ENCODE results near the gene DISP2. TPM values are rescaled to one million over a fixed set of nuclear protein-coding genes. Genes with fewer than 3 reads are reported as not detected.

DISP2 gene
- total RNA-seq, 2 experiments from 2014 or later = 0.02 to 0.05 TPM

DNA sequence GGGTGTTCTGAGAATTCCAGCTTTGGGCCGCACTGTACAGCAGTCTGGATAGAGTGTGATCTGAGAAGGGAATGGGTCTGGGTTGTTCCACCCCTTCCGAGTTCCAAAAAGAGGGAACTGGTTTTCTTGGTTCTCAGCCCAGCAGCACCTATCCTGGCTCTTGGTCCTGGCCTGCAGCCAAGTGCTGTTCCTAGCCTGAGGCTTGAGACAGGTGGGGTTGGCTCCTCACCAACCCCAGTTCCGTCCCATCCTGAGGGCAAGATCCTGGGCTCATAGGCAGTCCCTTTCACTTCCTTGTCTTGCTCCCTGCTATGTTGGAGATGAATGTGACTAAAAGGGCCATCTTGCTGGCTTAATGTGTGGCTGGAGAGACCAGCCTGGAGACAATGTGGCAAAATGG lies 62.8 kb downstream of the DISP2 start:
- no peaks in the 10 kb centered on the region for H3K9me3 Mint-ChIP-seq
- no peaks in the 10 kb centered on the region for H3K27me3 Mint-ChIP-seq
- ChIA-PET CTCF (interaction anchor here (0.6 to 8.8 kb wide), 12 partner anchors 16 to 519 kb away, joined by 3 to 216 read pairs (median 10); partner anchors contain the start of genes CCDC9B, INAFM2, IVD and PLCB2), POLR2A (no interaction called here)
- no peak overlapping the region for H3K27ac Mint-ChIP-seq
- no peak for DNase-seq
- H3K36me3 Mint-ChIP-seq = no peaks in the 10 kb centered on the region
- no peak overlapping the region for H3K4me3 Mint-ChIP-seq
- H3K4me1 Mint-ChIP-seq (ENCODE audit: low read depth) = no peaks in the 10 kb centered on the region
- intact Hi-C loops (cut with micrococcal nuclease) = loop anchor here (1.0 to 5.0 kb wide), 2 partner anchors 52 to 138 kb away; partner anchors contain the start of gene ANKRD63

DNA sequence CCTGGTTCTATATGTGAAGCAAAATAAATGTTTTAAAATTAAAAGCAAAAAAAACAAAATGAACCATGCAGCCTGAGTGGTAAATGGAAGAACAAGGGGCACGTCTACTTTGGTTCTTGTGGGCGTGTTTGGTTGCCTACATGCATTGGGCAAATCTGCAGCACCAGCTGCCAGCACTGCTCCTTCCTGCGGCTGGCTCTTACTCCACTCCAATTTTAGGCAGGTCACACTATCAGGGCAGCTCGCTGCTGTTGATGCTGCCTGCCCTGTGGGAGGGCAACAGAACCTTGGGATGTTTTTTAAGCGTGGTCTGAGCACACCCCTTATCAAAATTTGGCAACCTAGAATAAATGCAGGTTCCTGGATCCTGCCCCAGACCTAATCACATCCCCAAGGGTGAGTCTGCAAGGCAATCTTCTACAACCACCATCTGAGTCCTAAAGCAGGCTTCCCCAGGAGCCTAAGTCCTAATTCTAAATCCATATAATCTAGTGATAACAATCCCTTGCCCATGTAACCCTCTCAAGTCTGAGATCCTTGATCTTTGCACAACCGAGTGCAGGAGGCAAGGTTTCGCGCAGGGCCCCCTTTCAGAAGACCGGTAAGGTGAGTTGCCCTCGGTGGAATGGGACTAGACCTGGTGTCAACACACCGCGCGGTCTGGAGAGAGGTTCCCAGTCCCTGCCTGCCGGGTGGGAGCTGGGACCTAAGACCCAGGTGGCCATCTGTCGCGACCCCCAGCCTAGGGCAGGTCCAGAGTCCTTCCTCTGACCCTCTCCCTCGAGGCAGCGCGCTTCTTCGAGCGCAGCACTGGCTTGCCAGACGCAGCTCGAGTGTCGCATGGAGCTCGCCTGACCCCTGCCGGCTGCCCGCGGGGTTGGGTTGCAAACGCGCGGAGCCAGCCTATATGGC lies 63.5 kb downstream of the DISP2 start:
- no peak overlapping the region for H3K4me3 Mint-ChIP-seq
- H3K36me3 Mint-ChIP-seq = no peaks in the 10 kb centered on the region
- DNase-seq = peak; percentile 87
- POLR2A ChIA-PET = interaction anchor here (1.1 kb wide), 1 partner anchor 113 kb away, joined by 3 read pairs; the partner anchor contains the start of gene PLCB2
- H3K27me3 Mint-ChIP-seq = no peaks in the 10 kb centered on the region
- no peaks in the 10 kb centered on the region for H3K4me1 Mint-ChIP-seq (ENCODE audit: low read depth)
- CTCF ChIA-PET = interaction anchor here (0.6 to 8.8 kb wide), 29 partner anchors 14 to 518 kb away, joined by 3 to 216 read pairs (median 5); partner anchors contain the start of genes CCDC9B, INAFM2, IVD and PLCB2
- intact Hi-C loops (cut with micrococcal nuclease) = loop anchor here (1.0 to 5.0 kb wide), 3 partner anchors 53 to 139 kb away; partner anchors contain the start of gene ANKRD63
- no peak overlapping the region for H3K27ac Mint-ChIP-seq
- H3K9me3 Mint-ChIP-seq = no peaks in the 10 kb centered on the region

DNA sequence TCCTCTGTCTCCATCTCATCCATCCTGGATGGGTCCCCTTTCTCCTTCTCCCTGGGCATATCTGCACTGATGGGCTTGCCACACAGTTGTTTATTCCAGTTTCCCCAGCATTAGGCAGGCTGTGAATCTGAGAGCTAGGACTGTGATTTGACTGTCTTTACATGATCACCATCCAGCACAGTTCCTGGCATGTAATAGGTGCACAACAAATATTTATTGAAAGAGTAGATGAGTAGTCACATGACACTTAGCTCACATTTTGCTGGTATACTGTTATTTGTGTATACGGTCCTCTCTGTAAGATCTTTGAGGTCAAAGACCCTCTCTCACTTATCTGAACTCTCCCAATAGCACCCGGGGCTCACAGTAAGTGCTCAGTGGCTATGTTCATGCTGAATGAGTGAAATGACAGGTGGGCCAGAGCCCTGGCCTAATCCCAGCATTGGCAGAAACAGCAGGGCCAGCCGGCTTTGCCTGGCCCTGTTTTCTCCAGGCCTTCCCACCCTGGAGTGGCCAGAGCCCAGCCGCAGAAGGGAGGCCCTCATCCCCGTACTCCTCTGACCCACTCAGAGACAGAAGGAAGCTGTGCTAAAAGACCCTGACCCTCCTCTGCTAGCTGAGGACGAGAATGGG lies 66.6 kb downstream of the DISP2 start:
- ChIA-PET CTCF (interaction anchor here (1.2 to 8.8 kb wide), 4 partner anchors 56 to 106 kb away, joined by 3 to 216 read pairs (median 17); partner anchors contain the start of gene CCDC9B), POLR2A (interaction anchor here (0.6 kb wide), 1 partner anchor 18 kb away, joined by 3 read pairs; no protein-coding TSS in a partner anchor)
- H3K4me1 Mint-ChIP-seq (ENCODE audit: low read depth) = no peaks in the 10 kb centered on the region
- no peak for DNase-seq
- no peaks in the 10 kb centered on the region for H3K9me3 Mint-ChIP-seq
- H3K4me3 Mint-ChIP-seq = no peak overlapping the region
- intact Hi-C loops (cut with micrococcal nuclease) = loop anchor here (5.0 kb wide), 1 partner anchor 142 kb away; the partner anchor contains the start of gene ANKRD63
- H3K36me3 Mint-ChIP-seq = no peaks in the 10 kb centered on the region
- H3K27me3 Mint-ChIP-seq = no peaks in the 10 kb centered on the region
- H3K27ac Mint-ChIP-seq = no peak overlapping the region

DNA sequence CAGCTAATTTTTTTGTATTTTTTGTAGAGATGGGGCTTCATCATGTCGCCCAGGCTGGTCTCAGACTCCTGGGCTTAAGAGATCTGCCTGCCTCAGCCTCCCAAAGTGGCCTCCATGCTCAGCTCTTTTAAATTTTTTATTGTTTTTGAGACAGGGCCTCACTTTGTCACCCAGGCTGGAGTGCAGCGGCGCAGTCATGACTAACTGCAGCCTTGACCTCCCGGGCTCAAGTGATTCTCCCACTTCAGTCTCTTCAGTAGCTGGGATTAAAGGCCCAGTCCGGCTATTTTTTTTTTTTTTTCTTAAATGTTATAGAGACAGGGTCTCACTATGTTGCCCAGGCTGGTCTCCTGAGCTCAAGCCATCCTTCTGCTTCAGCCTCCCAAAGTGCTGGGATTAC lies 67.7 kb downstream of the DISP2 start:
- Mint-ChIP-seq H3K9me3 (no peaks in the 10 kb centered on the region), H3K4me3 (no peak overlapping the region), H3K27me3 (no peaks in the 10 kb centered on the region), H3K36me3 (no peaks in the 10 kb centered on the region), H3K27ac (no peak overlapping the region), H3K4me1 (ENCODE audit: low read depth) (no peaks in the 10 kb centered on the region)
- no peak for DNase-seq
- CTCF ChIA-PET = interaction anchor here (0.7 to 8.8 kb wide), 3 partner anchors 85 to 147 kb away, joined by 3 to 216 read pairs (median 3); partner anchors contain the start of gene CCDC9B
- intact Hi-C loops (cut with micrococcal nuclease) = no loop called here
- POLR2A ChIA-PET = interaction anchor here (0.9 kb wide), 1 partner anchor 12 kb away, joined by 3 read pairs; no protein-coding TSS in a partner anchor

DNA sequence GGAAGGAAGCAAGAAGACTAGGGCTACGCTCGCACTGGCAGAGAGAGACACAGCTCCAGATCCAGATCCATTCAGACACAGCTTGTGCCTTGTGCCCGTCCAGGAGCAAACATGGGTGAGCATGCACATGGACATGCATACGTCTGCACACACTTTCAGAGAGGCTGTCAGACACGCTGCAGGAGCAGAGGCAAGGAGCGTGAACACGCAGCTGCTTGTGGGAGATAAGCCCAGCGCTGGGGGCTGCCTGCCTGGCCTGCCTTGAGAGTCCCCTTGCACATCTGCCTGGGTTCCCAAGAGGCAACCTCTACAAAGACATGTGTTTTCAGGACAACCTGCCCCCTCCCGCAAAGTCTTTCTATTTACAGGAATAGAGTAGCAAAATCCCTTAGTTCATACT lies 69.2 kb downstream of the DISP2 start:
- Mint-ChIP-seq H3K9me3 (no peaks in the 10 kb centered on the region), H3K27ac (no peak overlapping the region), H3K4me3 (no peak overlapping the region), H3K4me1 (ENCODE audit: low read depth) (no peaks in the 10 kb centered on the region), H3K36me3 (no peaks in the 10 kb centered on the region), H3K27me3 (no peaks in the 10 kb centered on the region)
- POLR2A ChIA-PET = no interaction called here
- intact Hi-C loops (cut with micrococcal nuclease) = no loop called here
- no peak for DNase-seq
- CTCF ChIA-PET = interaction anchor here (8.8 kb wide), 1 partner anchor 86 kb away, joined by 216 read pairs; the partner anchor contains the start of gene CCDC9B

DNA sequence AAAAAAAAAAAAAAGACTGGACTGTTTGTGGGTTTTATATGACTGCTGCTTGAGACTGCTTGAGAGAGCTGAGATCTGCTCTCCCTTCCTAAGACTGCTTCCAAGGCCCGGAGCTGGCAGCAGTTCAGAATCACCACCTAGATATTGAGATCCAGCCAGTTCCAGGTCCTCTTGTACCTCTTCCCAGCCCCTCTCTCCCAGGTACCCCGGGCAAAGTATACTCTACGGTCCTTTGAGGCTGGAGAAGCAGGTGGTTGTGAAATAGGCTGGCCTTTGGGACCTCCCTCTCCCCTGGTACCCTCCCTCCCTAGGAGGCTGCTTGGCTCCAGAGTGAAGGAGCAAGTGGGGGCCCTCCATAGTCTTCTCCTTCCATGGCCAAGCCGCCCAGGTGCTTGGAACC lies 70.2 kb downstream of the DISP2 start:
- no peak for DNase-seq
- Mint-ChIP-seq H3K27me3 (no peaks in the 10 kb centered on the region), H3K9me3 (no peaks in the 10 kb centered on the region), H3K27ac (no peak overlapping the region), H3K36me3 (no peaks in the 10 kb centered on the region), H3K4me1 (ENCODE audit: low read depth) (no peaks in the 10 kb centered on the region), H3K4me3 (no peak overlapping the region)
- ChIA-PET CTCF (interaction anchor here (1.2 kb wide), 1 partner anchor 60 kb away, joined by 3 read pairs; no protein-coding TSS in a partner anchor), POLR2A (no interaction called here)
- intact Hi-C loops (cut with micrococcal nuclease) = no loop called here

Other genes starting within 250 kb of the DISP2 start
- 1 to 10 TPM; 6.9 to 7.3 TPM for gene BMF, start 249.3 kb upstream of the DISP2 start, total RNA-seq
- 10 to 100 TPM; 88.8 to 96.1 TPM for gene BUB1B, start 197.2 kb upstream of the DISP2 start, total RNA-seq
- gene PAK6, start 119.2 kb upstream of the DISP2 start, total RNA-seq = under 1 TPM; 0.69 to 0.73 TPM
- not detected for gene ANKRD63, start 75.2 kb upstream of the DISP2 start, total RNA-seq
- 10 to 100 TPM; 65.3 to 70.7 TPM for gene PLCB2, start 50.3 kb upstream of the DISP2 start, total RNA-seq
- 1 to 10 TPM; 6.7 to 7.4 TPM for gene INAFM2, start 34.5 kb upstream of the DISP2 start, total RNA-seq
- 1 to 10 TPM in 1 of 2 experiments, under 1 TPM in 1; 0.53 to 1.6 TPM for gene CCDC9B, start 17.3 kb upstream of the DISP2 start, total RNA-seq
- not detected for gene PHGR1, start 7.2 kb upstream of the DISP2 start, total RNA-seq
- gene KNSTRN, start 24.5 kb downstream of the DISP2 start, total RNA-seq = 10 to 100 TPM; 59.8 to 61.5 TPM
- 10 to 100 TPM; 37.3 to 38.7 TPM for gene IVD, start 47.6 kb downstream of the DISP2 start, total RNA-seq
- 10 to 100 TPM; 18.8 to 19.5 TPM for gene BAHD1, start 82.7 kb downstream of the DISP2 start, total RNA-seq
- 1 to 10 TPM; 8.2 to 8.7 TPM for gene CHST14, start 112.8 kb downstream of the DISP2 start, total RNA-seq
- 10 to 100 TPM; 28.6 to 29.2 TPM for gene CCDC32, start 206.8 kb downstream of the DISP2 start, total RNA-seq
- 10 to 100 TPM; 12.7 to 13.7 TPM for gene RPUSD2, start 211.1 kb downstream of the DISP2 start, total RNA-seq
- gene KNL1, start 236.0 kb downstream of the DISP2 start, total RNA-seq = 10 to 100 TPM; 32.8 to 33.1 TPM